Mesendoderm (in vitro differentiated cells): Measurements from ENCODE around the gene IQCE.

Experiments used
- DNase-seq: peaks from one replicate; pipeline ENCODE4 v3.0.0; 2013
- H2AK5ac ChIP-seq: 2 replicates; pipeline ENCODE4 v1.6.1; 2013; ENCODE audit warnings: low read length, inconsistent platforms
- H2BK120ac ChIP-seq: 2 replicates; pipeline ENCODE4 v1.6.1; 2013; ENCODE audit warnings: low read depth, mild to moderate bottlenecking, low read length, moderate library complexity, mixed read lengths
- H2BK15ac ChIP-seq: replicated peaks from 2 replicates; pipeline ENCODE4 v1.6.1; 2013; ENCODE audit warnings: low read depth, mild to moderate bottlenecking, moderate library complexity
- H2BK5ac ChIP-seq: 2 replicates; pipeline ENCODE4 v1.6.1; 2013; ENCODE audit warnings: low read length, inconsistent platforms
- H3K18ac ChIP-seq: 2 replicates; pipeline ENCODE4 v1.6.1; 2013; ENCODE audit warnings: mild to moderate bottlenecking, low read length, mixed read lengths
- H3K23ac ChIP-seq: one replicate; pipeline ENCODE4 v1.6.1; 2013; ENCODE audit warnings: low read length
- H3K27ac ChIP-seq: 2 replicates; pipeline ENCODE4 v1.5.1; 2013; ENCODE audit warnings: low read depth, mild to moderate bottlenecking, inconsistent platforms, low read length, moderate library complexity
- H3K27me3 ChIP-seq: 2 replicates; pipeline ENCODE4 v1.6.1; 2013; ENCODE audit warnings: low read length, control low read depth, mild to moderate bottlenecking, inconsistent platforms; ENCODE audit not compliant: insufficient read depth, poor library complexity
- H3K36me3 ChIP-seq: 2 replicates; pipeline ENCODE4 v1.6.1; 2013; ENCODE audit warnings: low read length, inconsistent platforms; ENCODE audit not compliant: control insufficient read depth, insufficient read depth
- H3K4ac ChIP-seq: one replicate; pipeline ENCODE4 v1.6.1; 2013; ENCODE audit warnings: low read depth, mild to moderate bottlenecking, low read length, moderate library complexity
- H3K4me1 ChIP-seq: 2 replicates; pipeline ENCODE4 v1.6.1; 2013; ENCODE audit warnings: low read depth, low read length, inconsistent platforms; ENCODE audit not compliant: control insufficient read depth
- H3K4me2 ChIP-seq: 2 replicates; pipeline ENCODE4 v1.6.1; 2013; ENCODE audit warnings: low read length
- H3K4me3 ChIP-seq: 2 replicates; pipeline ENCODE4 v1.5.1; 2013; ENCODE audit warnings: mild to moderate bottlenecking, low read length
- H3K56ac ChIP-seq: one replicate; pipeline ENCODE4 v1.6.1; 2013; ENCODE audit warnings: low read length
- H3K79me1 ChIP-seq: 2 replicates; pipeline ENCODE4 v1.6.1; 2013; ENCODE audit warnings: low read length, inconsistent platforms
- H3K79me2 ChIP-seq: 2 replicates; pipeline ENCODE4 v1.6.1; 2013; ENCODE audit warnings: mild to moderate bottlenecking, low read length; ENCODE audit not compliant: control insufficient read depth, insufficient read depth
- H3K9ac ChIP-seq: 2 replicates; pipeline ENCODE4 v1.6.1; 2013; ENCODE audit warnings: low read length, inconsistent platforms
- H4K5ac ChIP-seq: one replicate; pipeline ENCODE4 v1.6.1; 2013; ENCODE audit warnings: low read length
- H4K8ac ChIP-seq: one replicate; pipeline ENCODE4 v1.6.1; 2013; ENCODE audit warnings: low read depth, mild to moderate bottlenecking, control low read depth, low read length, moderate library complexity
- WGBS: extraction: QIAGEN DNeasy Blood & Tissue Kit; methylation state at CpG from one replicate; pipeline ENCODE4 v1.1.7; 2013; ENCODE audit warnings: low lambda C conversion rate, missing lambda C conversion rate; ENCODE audit not compliant: insufficient coverage; ENCODE audit errors: extremely low coverage; 5-methylcytosine and 5-hydroxymethylcytosine counted together

IQCE gene

DNA sequence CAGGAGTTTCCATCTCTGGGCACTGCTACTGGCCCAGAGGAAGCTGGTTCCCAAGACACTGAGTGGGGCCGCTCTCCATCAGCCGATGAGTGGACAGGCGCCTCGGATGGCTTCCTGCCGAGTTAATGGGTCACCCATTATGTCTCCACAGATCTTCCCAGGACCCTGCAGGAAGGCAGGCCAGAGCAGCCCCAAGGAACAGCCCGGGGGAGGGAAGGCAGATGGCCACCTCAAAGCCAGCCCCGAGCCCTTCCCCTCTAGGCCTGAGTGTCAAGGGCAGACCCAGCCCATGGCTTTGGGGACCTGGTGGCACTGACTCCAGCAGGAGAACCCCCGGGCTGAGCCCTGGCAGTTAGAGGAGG is 42.6 kb upstream of the IQCE start:
- H3K36me3 ChIP-seq: no peaks in the 10 kb centered on the region
- H3K27ac ChIP-seq: no peak overlapping the region
- H3K9ac ChIP-seq: no peak overlapping the region
- no peak overlapping the region for H2BK5ac ChIP-seq
- H3K4me1 ChIP-seq: peaks cover 11% of the 10 kb centered on the region
- no CpG with 5 or more reads among the region's 8 CpGs for WGBS
- no peak overlapping the region for H2BK120ac ChIP-seq
- no peak overlapping the region for H3K18ac ChIP-seq
- H3K23ac ChIP-seq: no peak overlapping the region
- H4K8ac ChIP-seq: no peak overlapping the region
- no peak overlapping the region for H2BK15ac ChIP-seq
- no peak overlapping the region for H4K5ac ChIP-seq
- H3K56ac ChIP-seq: no peak overlapping the region
- H3K27me3 ChIP-seq: peaks cover 7% of the 10 kb centered on the region
- no peak overlapping the region for H3K4me3 ChIP-seq
- DNase-seq: no peak
- no peak overlapping the region for H2AK5ac ChIP-seq
- no peaks in the 10 kb centered on the region for H3K79me2 ChIP-seq
- H3K4ac ChIP-seq: no peak overlapping the region
- no peak overlapping the region for H3K4me2 ChIP-seq
- no peaks in the 10 kb centered on the region for H3K79me1 ChIP-seq

DNA sequence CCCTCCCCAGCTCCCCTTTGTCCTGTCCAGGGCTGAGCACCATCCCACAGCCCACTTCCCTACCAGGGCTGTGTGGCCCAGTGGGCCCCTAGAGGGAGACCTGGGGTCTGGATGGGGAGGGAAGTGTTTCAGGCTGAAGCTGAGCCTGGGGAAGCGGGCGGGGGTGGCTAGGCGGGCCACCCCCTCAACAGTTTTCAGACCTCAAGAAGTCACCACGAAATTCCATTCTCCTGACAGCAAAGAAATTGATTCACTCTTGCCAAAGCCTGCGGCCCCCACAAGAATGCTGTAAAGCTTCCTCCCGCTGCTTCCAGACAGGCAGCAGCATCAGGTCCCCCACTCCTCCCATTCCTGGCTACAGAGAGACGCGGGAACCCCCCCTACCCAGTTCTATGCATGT is 41.8 kb upstream of the IQCE start:
- H3K36me3 ChIP-seq: no peaks in the 10 kb centered on the region
- no peak overlapping the region for H4K8ac ChIP-seq
- no peaks in the 10 kb centered on the region for H3K79me1 ChIP-seq
- no peak overlapping the region for H4K5ac ChIP-seq
- no peak overlapping the region for H3K9ac ChIP-seq
- H3K56ac ChIP-seq: no peak overlapping the region
- no peak overlapping the region for H2AK5ac ChIP-seq
- no peak overlapping the region for H3K4ac ChIP-seq
- WGBS: no CpG with 5 or more reads among the region's 8 CpGs
- H2BK5ac ChIP-seq: no peak overlapping the region
- H2BK15ac ChIP-seq: no peak overlapping the region
- H3K18ac ChIP-seq: no peak overlapping the region
- H3K27me3 ChIP-seq: peaks cover 9% of the 10 kb centered on the region
- no peak overlapping the region for H3K23ac ChIP-seq
- peak; percentile 91 for DNase-seq
- no peak overlapping the region for H3K27ac ChIP-seq
- H3K4me1 ChIP-seq: peaks cover 11% of the 10 kb centered on the region
- no peaks in the 10 kb centered on the region for H3K79me2 ChIP-seq
- no peak overlapping the region for H2BK120ac ChIP-seq
- H3K4me2 ChIP-seq: no peak overlapping the region
- H3K4me3 ChIP-seq: no peak overlapping the region

DNA sequence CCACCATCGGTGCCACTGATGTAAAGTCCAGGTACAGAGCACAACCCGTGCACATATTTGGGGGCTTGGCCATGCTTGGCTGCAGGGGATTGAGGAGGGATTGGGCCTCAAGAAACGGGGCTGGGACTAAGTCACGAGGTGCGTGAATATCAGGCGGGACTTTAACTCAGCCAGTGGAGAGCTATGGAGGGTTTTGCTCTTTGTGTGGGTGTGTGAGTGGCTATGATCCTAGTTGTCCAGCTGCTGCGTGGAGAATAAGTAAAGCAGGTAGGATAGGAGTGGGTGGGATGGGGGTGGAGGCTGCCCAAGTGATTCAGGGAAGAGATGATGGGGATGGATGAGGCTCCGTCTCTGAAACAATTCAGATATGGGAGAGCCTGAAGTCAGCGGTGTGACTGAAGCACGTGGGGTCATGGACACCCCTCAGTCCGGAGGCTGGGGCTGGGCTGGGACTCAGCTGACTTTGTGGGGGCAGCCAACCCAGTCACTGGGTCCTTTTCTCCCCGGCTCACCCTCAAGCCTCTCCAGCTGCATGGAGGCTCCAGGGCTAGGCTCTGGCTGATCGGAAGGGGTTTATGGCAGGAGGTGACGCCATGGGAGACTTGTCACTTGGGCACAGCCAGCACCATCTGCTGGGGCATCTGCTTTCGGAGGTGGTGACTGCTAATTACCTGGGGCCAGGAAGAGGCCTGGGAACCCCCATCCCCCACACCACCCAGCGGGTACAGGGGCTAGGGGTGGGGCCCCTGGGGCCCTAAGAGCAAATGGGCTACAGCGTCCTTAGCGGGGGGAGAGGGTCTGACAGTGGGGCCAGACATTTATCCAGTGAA is 40.9 kb upstream of the IQCE start:
- Histone ChIP-seq H2AK5ac (peak overlapping the region; percentile 51), H3K4me2 (no peak overlapping the region), H3K79me1 (no peaks in the 10 kb centered on the region), H3K27me3 (peaks cover 9% of the 10 kb centered on the region), H3K4me3 (no peak overlapping the region), H3K79me2 (no peaks in the 10 kb centered on the region), H3K18ac (peak overlapping the region; percentile 7), H4K8ac (no peak overlapping the region), H3K4me1 (peaks cover 11% of the 10 kb centered on the region), H2BK15ac (no peak overlapping the region), H3K4ac (no peak overlapping the region), H2BK5ac (no peak overlapping the region), H3K56ac (peak overlapping the region; percentile 82), H2BK120ac (no peak overlapping the region), H3K9ac (no peak overlapping the region), H3K36me3 (no peaks in the 10 kb centered on the region), H3K27ac (no peak overlapping the region), H4K5ac (no peak overlapping the region), H3K23ac (peak overlapping the region; percentile 45)
- no CpG with 5 or more reads among the region's 18 CpGs for WGBS
- DNase-seq: peak; percentile 68

DNA sequence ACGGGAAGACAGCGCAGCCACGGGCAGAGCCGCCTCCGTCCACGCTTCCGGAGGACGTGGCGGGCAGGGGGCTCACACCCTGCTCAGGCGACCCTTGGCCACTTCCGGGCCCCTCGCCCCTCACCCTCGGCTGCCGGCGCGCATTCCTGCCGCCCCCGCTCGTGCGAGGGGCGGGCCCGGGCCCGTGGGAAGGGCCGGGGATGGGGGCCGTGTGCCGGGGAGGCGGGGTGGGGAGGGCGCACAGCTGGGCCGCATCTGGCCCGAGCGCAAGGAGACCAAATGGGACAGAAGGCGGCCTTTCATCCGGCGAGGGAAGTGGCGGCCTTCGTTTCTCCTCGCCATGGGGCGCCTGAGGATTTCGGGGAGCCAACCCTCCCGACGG is 40.1 kb upstream of the IQCE start:
- Histone ChIP-seq H3K4ac (no peak overlapping the region), H2AK5ac (no peak overlapping the region), H3K9ac (peak overlapping the region; percentile 56), H2BK120ac (no peak overlapping the region), H3K4me1 (peaks cover 14% of the 10 kb centered on the region), H3K23ac (no peak overlapping the region), H3K56ac (peak overlapping the region; percentile 82), H3K36me3 (no peaks in the 10 kb centered on the region), H3K27ac (no peak overlapping the region), H4K8ac (no peak overlapping the region), H2BK5ac (no peak overlapping the region), H3K79me2 (no peaks in the 10 kb centered on the region), H4K5ac (no peak overlapping the region), H3K79me1 (no peaks in the 10 kb centered on the region), H3K27me3 (peaks cover 9% of the 10 kb centered on the region), H3K18ac (peak overlapping the region; percentile 7), H3K4me2 (peak overlapping the region; percentile 77), H3K4me3 (peak overlapping the region; percentile 32), H2BK15ac (no peak overlapping the region)
- no peak for DNase-seq
- WGBS: no CpG with 5 or more reads among the region's 41 CpGs

DNA sequence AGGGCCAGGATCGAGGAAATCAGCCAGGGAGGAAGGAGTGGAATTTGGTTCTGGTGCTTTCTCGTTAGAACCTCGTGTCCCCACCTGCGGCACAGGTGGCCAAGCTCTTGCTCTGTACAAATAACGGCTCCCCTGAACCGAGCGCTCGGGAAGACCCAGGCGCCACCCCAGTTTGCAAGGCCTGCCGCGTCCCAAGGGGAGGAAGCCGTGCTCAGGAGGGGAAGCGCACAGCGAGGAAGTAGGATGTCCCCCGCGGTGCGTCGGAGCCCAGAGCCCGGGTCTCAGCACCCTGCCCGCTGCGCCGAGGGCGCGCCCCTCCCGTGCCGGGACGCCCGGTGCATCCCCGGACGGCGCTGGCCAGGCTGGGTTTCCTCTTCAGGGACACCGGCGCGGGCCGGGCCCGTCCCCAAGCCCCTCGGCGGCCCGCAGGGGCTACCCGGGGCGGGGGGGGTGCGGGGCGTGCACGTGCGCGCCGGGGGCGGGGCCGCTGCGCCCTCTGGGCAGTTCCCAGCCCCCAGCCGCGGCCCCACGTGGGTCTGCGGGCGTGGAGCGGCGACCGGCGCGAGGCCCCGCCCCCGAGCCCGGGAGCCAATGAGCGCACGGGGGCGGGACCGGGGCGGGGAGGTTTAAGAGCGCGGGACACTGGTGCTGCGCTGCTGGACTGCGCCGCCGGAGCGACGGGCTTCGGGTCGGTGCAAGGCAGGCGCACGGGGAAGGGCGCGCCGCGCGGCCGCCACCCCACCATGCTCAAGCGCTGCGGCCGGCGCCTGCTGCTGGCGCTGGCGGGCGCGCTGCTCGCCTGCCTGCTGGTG is 39.5 kb upstream of the IQCE start, which contains the start of gene LFNG:
LFNG (plus strand) TSS at position 656 of the 812 bp plus-strand sequence; CDS start at position 744, 88 bp downstream.
- H3K36me3 ChIP-seq: no peaks in the 10 kb centered on the region
- H2AK5ac ChIP-seq: no peak within 1 kb of the TSS
- no peak within 1 kb of the TSS for H4K5ac ChIP-seq
- H3K4me2 ChIP-seq: peak within 1 kb of the TSS; percentile 77
- peaks cover 14% of the 10 kb centered on the region for H3K4me1 ChIP-seq
- peak within 1 kb of the TSS; percentile 7 for H3K18ac ChIP-seq
- no peak within 1 kb of the TSS for H3K27ac ChIP-seq
- H2BK5ac ChIP-seq: no peak within 1 kb of the TSS
- peak within 1 kb of the TSS; percentile 32 for H3K4me3 ChIP-seq
- DNase-seq: peak; percentile 90
- peaks cover 9% of the 10 kb centered on the region for H3K27me3 ChIP-seq
- H2BK120ac ChIP-seq: no peak within 1 kb of the TSS
- no CpG with 5 or more reads among the region's 95 CpGs for WGBS
- H3K56ac ChIP-seq: peak within 1 kb of the TSS; percentile 82
- H3K23ac ChIP-seq: no peak within 1 kb of the TSS
- H3K79me2 ChIP-seq: no peaks in the 10 kb centered on the region
- no peaks in the 10 kb centered on the region for H3K79me1 ChIP-seq
- H4K8ac ChIP-seq: no peak within 1 kb of the TSS
- no peak within 1 kb of the TSS for H2BK15ac ChIP-seq
- no peak within 1 kb of the TSS for H3K4ac ChIP-seq
- peak within 1 kb of the TSS; percentile 56 for H3K9ac ChIP-seq
